ENCODE measurements around the gene CBX7. TPM values are rescaled to one million over a fixed set of nuclear protein-coding genes. Genes with fewer than 3 reads are reported as not detected.

Gene CBX7
- total and polyA plus RNA-seq, 7 donors, result 12.2 to 52.9 (median 38.8) TPM

DNA sequence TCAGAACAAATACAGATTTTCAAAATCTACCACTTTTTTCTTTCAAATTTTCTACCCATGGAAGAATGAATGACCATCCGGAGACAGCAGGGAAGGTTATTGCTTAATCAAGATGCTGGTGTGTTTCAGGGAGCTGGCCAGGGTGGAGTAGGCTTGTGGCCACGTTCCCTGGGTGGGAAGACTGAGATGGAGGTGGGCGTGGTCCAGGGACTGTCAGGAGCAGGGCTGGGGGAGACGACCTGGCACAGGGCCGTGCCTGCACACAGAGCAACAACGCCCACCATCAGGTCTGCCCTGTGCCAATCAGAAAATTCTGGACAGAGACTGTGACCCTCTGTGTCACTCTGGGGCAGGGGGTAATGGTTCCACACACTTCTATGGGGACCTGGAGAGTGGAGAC is 62.6 kb downstream of the CBX7 start:
- Histone ChIP-seq H3K4me1 (no peaks in the 10 kb centered on the region), H3K36me3 (ENCODE audit: insufficient read depth in 1 of 2, low read depth in 1 of 2) (no peaks in the 10 kb centered on the region), H3K27ac (no peak overlapping the region), H3K9me3 (no peaks in the 10 kb centered on the region), H3K27me3 (ENCODE audit: insufficient read depth in 3 of 3, low read length in 2 of 3) (peaks cover 0 to 15% (median 0%) of the 10 kb centered on the region in 3 donors), H3K4me3 (no peak overlapping the region)
- TF ChIP-seq, protein P1, sequence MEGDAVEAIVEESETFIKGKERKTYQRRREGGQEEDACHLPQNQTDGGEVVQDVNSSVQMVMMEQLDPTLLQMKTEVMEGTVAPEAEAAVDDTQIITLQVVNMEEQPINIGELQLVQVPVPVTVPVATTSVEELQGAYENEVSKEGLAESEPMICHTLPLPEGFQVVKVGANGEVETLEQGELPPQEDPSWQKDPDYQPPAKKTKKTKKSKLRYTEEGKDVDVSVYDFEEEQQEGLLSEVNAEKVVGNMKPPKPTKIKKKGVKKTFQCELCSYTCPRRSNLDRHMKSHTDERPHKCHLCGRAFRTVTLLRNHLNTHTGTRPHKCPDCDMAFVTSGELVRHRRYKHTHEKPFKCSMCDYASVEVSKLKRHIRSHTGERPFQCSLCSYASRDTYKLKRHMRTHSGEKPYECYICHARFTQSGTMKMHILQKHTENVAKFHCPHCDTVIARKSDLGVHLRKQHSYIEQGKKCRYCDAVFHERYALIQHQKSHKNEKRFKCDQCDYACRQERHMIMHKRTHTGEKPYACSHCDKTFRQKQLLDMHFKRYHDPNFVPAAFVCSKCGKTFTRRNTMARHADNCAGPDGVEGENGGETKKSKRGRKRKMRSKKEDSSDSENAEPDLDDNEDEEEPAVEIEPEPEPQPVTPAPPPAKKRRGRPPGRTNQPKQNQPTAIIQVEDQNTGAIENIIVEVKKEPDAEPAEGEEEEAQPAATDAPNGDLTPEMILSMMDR (IDR thresholded peaks at IDR 0.05), result no peak
- WGBS, 3 donors, result 59 to 60% (median 59%) methylated on average over 6 of the region's 6 CpGs
- ATAC-seq (peak in 1 of 4 donors; percentile 15), DNase-seq (peak in 1 of 2 donors; percentile 23)
- intact Hi-C loops (cut with DNase I), result loop anchor here in 1 of 2 donors (10.0 kb wide), 1 partner anchor 135 kb away; the partner anchor contains the start of gene APOBEC3A

DNA sequence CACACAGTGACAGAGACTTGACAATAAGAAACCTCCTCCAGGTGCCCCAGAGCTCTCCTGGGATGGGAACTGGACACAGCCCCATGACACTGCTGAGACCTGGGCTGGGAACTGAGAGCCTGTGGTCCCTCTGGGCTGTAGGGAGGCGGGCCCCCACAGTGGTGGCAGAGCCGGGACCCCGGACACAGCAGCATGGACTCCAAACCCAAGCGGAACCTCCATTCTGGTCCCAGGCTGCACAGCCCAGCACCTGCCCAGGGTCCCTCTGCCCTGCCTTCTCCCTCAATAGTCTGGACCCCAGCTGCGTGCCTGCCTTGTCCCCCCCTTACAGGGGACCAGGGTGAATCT is 63.8 kb downstream of the CBX7 start:
- H3K4me3 ChIP-seq, result no peak overlapping the region
- peaks cover 0 to 15% (median 0%) of the 10 kb centered on the region in 3 donors for H3K27me3 ChIP-seq (ENCODE audit: insufficient read depth in 3 of 3, low read length in 2 of 3)
- intact Hi-C loops (cut with DNase I), result loop anchor here in 1 of 2 donors (10.0 kb wide), 1 partner anchor 134 kb away; the partner anchor contains the start of gene APOBEC3A
- ATAC-seq, result no peak
- DNase-seq, result peak in 1 of 2 donors; percentile 30
- H3K9me3 ChIP-seq, result no peaks in the 10 kb centered on the region
- TF ChIP-seq, protein P1 (IDR thresholded peaks at IDR 0.05), result no peak
- H3K27ac ChIP-seq, result no peak overlapping the region
- H3K36me3 ChIP-seq (ENCODE audit: insufficient read depth in 1 of 2, low read depth in 1 of 2), result no peaks in the 10 kb centered on the region
- 63 to 74% (median 63%) methylated on average over 5 of the region's 5 CpGs for WGBS, 3 donors
- H3K4me1 ChIP-seq, result no peaks in the 10 kb centered on the region

DNA sequence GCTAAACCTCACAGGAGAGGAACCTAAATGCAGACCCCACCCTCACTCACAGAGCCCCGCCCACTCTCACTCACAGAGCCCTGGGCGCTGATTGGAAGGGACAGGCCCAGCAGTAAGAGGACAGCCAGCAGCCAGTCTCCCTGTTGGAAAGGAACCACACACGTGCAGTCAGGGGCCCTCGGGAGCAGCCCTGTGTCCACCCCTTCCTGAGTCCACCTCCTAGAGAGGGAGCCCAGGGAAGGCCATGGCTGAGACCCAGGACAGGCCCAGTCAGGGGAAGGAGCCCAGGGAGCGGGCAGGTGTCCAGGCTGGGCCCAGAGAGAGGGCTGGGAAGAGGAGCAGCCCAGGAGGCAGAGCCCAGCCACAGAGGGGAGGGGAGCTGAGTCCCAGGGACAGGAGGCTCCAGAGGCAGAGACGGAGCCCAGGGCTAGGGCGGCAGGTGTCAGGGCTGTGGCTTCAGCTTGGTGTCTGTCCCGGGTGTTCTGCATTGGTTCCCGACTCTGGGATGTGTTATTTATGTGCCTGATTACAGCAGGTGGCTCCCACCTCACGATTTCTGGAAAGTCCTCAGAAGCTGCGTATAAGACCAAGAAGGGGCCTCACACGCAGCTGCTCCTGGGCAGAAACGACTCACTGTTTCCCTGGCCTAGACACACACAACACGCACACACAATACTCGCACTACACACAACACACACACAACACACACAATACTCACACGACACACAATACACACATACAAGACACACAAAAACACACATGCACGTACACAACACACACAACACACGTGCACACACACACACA is 64.4 kb downstream of the CBX7 start:
- H3K36me3 ChIP-seq (ENCODE audit: insufficient read depth in 1 of 2, low read depth in 1 of 2), result no peaks in the 10 kb centered on the region
- H3K4me1 ChIP-seq, result no peaks in the 10 kb centered on the region
- H3K4me3 ChIP-seq, result no peak overlapping the region
- 39 to 49% (median 42%) methylated on average over 18 of the region's 18 CpGs for WGBS, 3 donors
- H3K27ac ChIP-seq, result no peak overlapping the region
- intact Hi-C loops (cut with DNase I), result loop anchor here in 1 of 2 donors (10.0 kb wide), 1 partner anchor 133 kb away; the partner anchor contains the start of gene APOBEC3A
- peaks cover 0 to 15% (median 0%) of the 10 kb centered on the region in 3 donors for H3K27me3 ChIP-seq (ENCODE audit: insufficient read depth in 3 of 3, low read length in 2 of 3)
- ATAC-seq (peak in 2 of 4 donors; percentile 26 to 29), DNase-seq (peak in 1 of 2 donors; percentile 54)
- H3K9me3 ChIP-seq, result no peaks in the 10 kb centered on the region
- TF ChIP-seq, protein P1 (IDR thresholded peaks at IDR 0.05), result no peak

DNA sequence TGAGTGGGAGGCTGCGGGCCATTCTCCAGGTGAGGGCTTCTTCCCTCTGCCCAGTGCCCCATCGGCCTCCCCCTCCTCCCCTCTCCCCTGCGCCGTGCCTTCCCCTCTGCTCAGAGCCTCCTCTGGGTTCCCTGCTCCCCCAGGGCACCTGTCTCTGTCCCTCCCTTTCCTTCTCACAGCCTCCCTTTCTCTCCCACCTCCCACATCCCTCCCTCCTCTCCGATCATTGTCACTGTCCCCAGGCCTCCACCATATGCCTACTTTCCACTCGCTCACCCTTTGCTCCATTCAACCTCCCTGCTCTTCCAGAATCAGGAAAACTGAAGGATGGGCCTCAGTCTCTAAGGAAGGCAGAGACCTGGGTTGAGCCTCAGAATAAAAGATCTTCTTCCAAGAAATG is 65.4 kb downstream of the CBX7 start:
- WGBS, 3 donors, result 76 to 89% (median 82%) methylated on average over 6 of the region's 6 CpGs
- no peak for ATAC-seq
- intact Hi-C loops (cut with DNase I), result loop anchor here in 1 of 2 donors (10.0 kb wide), 1 partner anchor 132 kb away; the partner anchor contains the start of gene APOBEC3A

More for the DNA sequence above, 65.4 kb downstream of the CBX7 start:
- Histone ChIP-seq H3K36me3 (ENCODE audit: insufficient read depth in 1 of 2, low read depth in 1 of 2) (no peaks in the 10 kb centered on the region), H3K9me3 (no peaks in the 10 kb centered on the region), H3K4me1 (no peaks in the 10 kb centered on the region), H3K4me3 (no peak overlapping the region), H3K27me3 (ENCODE audit: insufficient read depth in 3 of 3, low read length in 2 of 3) (peaks cover 0 to 15% (median 0%) of the 10 kb centered on the region in 3 donors), H3K27ac (no peak overlapping the region)
- TF ChIP-seq, protein P1 (IDR thresholded peaks at IDR 0.05), result no peak
- peak in 1 of 2 donors; percentile 35 for DNase-seq

Measured in psoas muscle (tissue), 8 donors.